ENCODE data around the gene MAP2K3. TPM values are rescaled to one million over a fixed set of nuclear protein-coding genes. Genes with fewer than 3 reads are reported as not detected.

The MAP2K3 gene
- total RNA-seq, 1 donor from 2014 or later, result 19.4 TPM

DNA sequence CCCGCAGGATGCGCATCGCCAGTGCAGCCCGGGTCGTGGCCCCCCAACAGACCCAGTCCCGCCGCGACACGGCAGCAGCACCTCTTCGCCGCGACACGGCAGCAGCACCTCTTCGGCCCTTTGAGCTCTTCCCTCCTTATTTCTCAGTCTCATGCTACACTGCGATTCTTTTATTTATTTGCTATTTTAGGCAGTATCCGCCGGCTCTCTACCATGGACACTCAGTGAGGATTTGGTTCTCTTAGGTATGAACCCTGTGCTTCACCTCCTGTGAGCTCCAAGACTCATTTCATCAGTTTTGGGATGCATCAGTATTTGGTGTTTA is 8.3 kb upstream of the MAP2K3 start:
- H3K27me3 Mint-ChIP-seq (ENCODE audit: low read depth), result peaks cover 39% of the 10 kb centered on the region
- H3K27ac Mint-ChIP-seq (ENCODE audit: unreplicated experiment), result no peak overlapping the region
- peaks cover 9% of the 10 kb centered on the region for H3K4me1 Mint-ChIP-seq
- H3K36me3 Mint-ChIP-seq (ENCODE audit: low read depth), result no peaks in the 10 kb centered on the region
- no peak for TF ChIP-seq CTCF (conservative IDR thresholded peaks at IDR 0.05)
- no peak for DNase-seq (ENCODE audit: low read depth, low spot score)
- peak overlapping the region; percentile 61 for H3K4me3 Mint-ChIP-seq
- no peaks in the 10 kb centered on the region for H3K9me3 Mint-ChIP-seq

- Mint-ChIP-seq H3K36me3 (ENCODE audit: low read depth) (no peaks in the 10 kb centered on the region), H3K4me3 (peak overlapping the region; percentile 43), H3K9me3 (no peaks in the 10 kb centered on the region), H3K27me3 (ENCODE audit: low read depth) (peaks cover 48% of the 10 kb centered on the region), H3K4me1 (peaks cover 9% of the 10 kb centered on the region), H3K27ac (ENCODE audit: unreplicated experiment) (no peak overlapping the region)
- no peak for DNase-seq (ENCODE audit: low read depth, low spot score)
- no peak for TF ChIP-seq CTCF (conservative IDR thresholded peaks at IDR 0.05)
These were observed 7.2 kb upstream of the MAP2K3 start for GRCh38 chr17:21277332-21277731.

- H3K36me3 Mint-ChIP-seq (ENCODE audit: low read depth), result no peaks in the 10 kb centered on the region
- no peak overlapping the region for H3K27ac Mint-ChIP-seq (ENCODE audit: unreplicated experiment)
- peaks cover 48% of the 10 kb centered on the region for H3K27me3 Mint-ChIP-seq (ENCODE audit: low read depth)
- TF ChIP-seq CTCF (conservative IDR thresholded peaks at IDR 0.05), result no peak
- H3K4me1 Mint-ChIP-seq, result peaks cover 9% of the 10 kb centered on the region
- no peak for DNase-seq (ENCODE audit: low read depth, low spot score)
- peak overlapping the region; percentile 26 for H3K4me3 Mint-ChIP-seq
- H3K9me3 Mint-ChIP-seq, result no peaks in the 10 kb centered on the region
These were observed 5.9 kb upstream of the MAP2K3 start for GRCh38 chr17:21278450-21279197.

GRCh38 chr17:21279198-21279535 is 5.3 kb upstream of the MAP2K3 start:
- no peaks in the 10 kb centered on the region for H3K9me3 Mint-ChIP-seq
- no peak for DNase-seq (ENCODE audit: low read depth, low spot score)
- H3K27me3 Mint-ChIP-seq (ENCODE audit: low read depth), result peaks cover 48% of the 10 kb centered on the region
- peaks cover 9% of the 10 kb centered on the region for H3K4me1 Mint-ChIP-seq
- no peak overlapping the region for H3K27ac Mint-ChIP-seq (ENCODE audit: unreplicated experiment)
- no peak for TF ChIP-seq CTCF (conservative IDR thresholded peaks at IDR 0.05)
- no peak overlapping the region for H3K4me3 Mint-ChIP-seq
- H3K36me3 Mint-ChIP-seq (ENCODE audit: low read depth), result no peaks in the 10 kb centered on the region

- Mint-ChIP-seq H3K4me3 (peak overlapping the region; percentile 72), H3K36me3 (ENCODE audit: low read depth) (no peaks in the 10 kb centered on the region), H3K4me1 (peaks cover 9% of the 10 kb centered on the region), H3K9me3 (no peaks in the 10 kb centered on the region), H3K27ac (ENCODE audit: unreplicated experiment) (no peak overlapping the region), H3K27me3 (ENCODE audit: low read depth) (peaks cover 48% of the 10 kb centered on the region)
- no peak for TF ChIP-seq CTCF (conservative IDR thresholded peaks at IDR 0.05)
- DNase-seq (ENCODE audit: low read depth, low spot score), result no peak
These were observed 4.9 kb upstream of the MAP2K3 start for GRCh38 chr17:21279582-21279981.
